Stimulated activated CD4-positive, alpha-beta T cell treated with anti-CD3 and anti-CD28 coated beads, TNF-alpha, amount 100 ng/mL, for 48 hours (primary cell): ENCODE measurements around the gene CRPPA.
"Not testable (repeated sequence)": the region's sequence is repeated elsewhere in the genome, so short reads cannot be mapped to it uniquely, and the experiment has no call there.

ENCODE experiments used
- DNase-seq, 3 donors: peaks; one replicate each; pipeline ENCODE4 v3.0.0-alpha.2; 2020; ENCODE audit warnings: low read depth in 3 of 3

CRPPA gene

GRCh38 chr7:16398146-16399017, 23.0 kb downstream of the CRPPA start:
- no peak for DNase-seq

GRCh38 chr7:16397501-16398145, 23.7 kb downstream of the CRPPA start:
- DNase-seq: no peak

GRCh38 chr7:16396766-16397500, 24.4 kb downstream of the CRPPA start:
- no peak for DNase-seq

GRCh38 chr7:16395121-16395520, 26.2 kb downstream of the CRPPA start:
- DNase-seq: no peak

- no peak for DNase-seq
Measured at GRCh38 chr7:16393862-16394422, 27.4 kb downstream of the CRPPA start.

- DNase-seq: no peak
Measured at GRCh38 chr7:16392990-16393523, 28.3 kb downstream of the CRPPA start.

GRCh38 chr7:16383786-16384185, 37.6 kb downstream of the CRPPA start:
- not testable (repeated sequence) for DNase-seq

GRCh38 chr7:16383103-16383502, 38.2 kb downstream of the CRPPA start:
- not testable (repeated sequence) for DNase-seq
